GM23338 (cell line): ENCODE results near the gene NRF1. TPM values are rescaled to one million over a fixed set of nuclear protein-coding genes. Genes with fewer than 3 reads are reported as not detected.

Experiments
- CREB1 ChIP-seq: fragments of 250-450 bp; sonication (Bioruptor Pico); IDR thresholded peaks from 2 replicates; pipeline ENCODE4 v1.5.0; 2020; ENCODE audit warnings: low read depth, mild to moderate bottlenecking, moderate library complexity
- CTCF ChIP-seq, 2 experiments: fragments of 200-600 bp in 1 of 2; sonication (generic) in 1 of 2; conservative IDR thresholded peaks; 2 replicates each; pipeline versions ENCODE4 v1.5.1 to v1.6.1; 2016 to 2017; ENCODE audit warnings: antibody characterized with exemption in 2 of 2, low read depth in 2 of 2, mild to moderate bottlenecking in 2 of 2, moderate library complexity in 1 of 2
- ETS1 ChIP-seq: IDR thresholded peaks from 2 replicates; pipeline ENCODE4 v1.6.1; 2016; ENCODE audit warnings: antibody characterized with exemption
- EZH2 ChIP-seq: fragments of 200-600 bp; sonication (generic); IDR thresholded peaks from one replicate; pipeline ENCODE4 v1.8.0; 2017; ENCODE audit warnings: antibody characterized with exemption, mild to moderate bottlenecking, low read depth; ENCODE audit not compliant: unreplicated experiment
- NANOG ChIP-seq: IDR thresholded peaks from 2 replicates; pipeline ENCODE4 v1.6.1; 2016; ENCODE audit warnings: antibody characterized with exemption, borderline replicate concordance
- POLR2AphosphoS5 ChIP-seq: IDR thresholded peaks from 2 replicates; pipeline ENCODE4 v1.6.1; 2016; ENCODE audit warnings: antibody characterized with exemption, low read depth
- ZNF114 ChIP-seq: fragments of 250-450 bp; sonication (Bioruptor Pico); IDR thresholded peaks from 2 replicates; pipeline ENCODE4 v1.5.0; 2020; ENCODE audit warnings: mild to moderate bottlenecking, moderate library complexity
- ZNF331 ChIP-seq: fragments of 250-450 bp; sonication (Bioruptor Pico); IDR thresholded peaks from 2 replicates; pipeline ENCODE4 v1.5.0; 2020; ENCODE audit warnings: low read depth, mild to moderate bottlenecking, moderate library complexity
- ZNF462 ChIP-seq: fragments of 250-450 bp; sonication (Bioruptor Pico); IDR thresholded peaks from 2 replicates; pipeline ENCODE4 v1.5.0; 2020; ENCODE audit warnings: mild to moderate bottlenecking, moderate library complexity
- polyA plus RNA-seq: library from polyadenylated mRNA; unstranded; fragments of >200 nt; fragmentation: Nextera tagmentation; extraction: Ambion mirVana; gene quantifications from 2 replicates; pipeline ENCODE4 v1.2.1, GENCODE V29; 2016
- total RNA-seq: library from RNA; depleted of rRNA; stranded (reverse); fragments of >200 nt; shearing (Covaris generic); gene quantifications from 2 replicates; pipeline ENCODE4 v1.2.3, GENCODE V29; 2014

The NRF1 gene
- total and polyA plus RNA-seq, 2 experiments from 2014 or later = 5.3 to 24.6 TPM

GRCh38 chr7:129752760-129753159 is 141.2 kb downstream of the NRF1 start (continued):
- no peak for TF ChIP-seq ZNF462
- no peak for TF ChIP-seq POLR2AphosphoS5
- TF ChIP-seq CREB1 (CRISPR knock-in tag) = no peak
- TF ChIP-seq ETS1 = no peak
- no peak for TF ChIP-seq CTCF (conservative IDR thresholded peaks at IDR 0.05; ENCODE audit: low read depth in 2 of 2)
- no peak for TF ChIP-seq ZNF114
- no peak for TF ChIP-seq NANOG
- no peak for TF ChIP-seq EZH2
- no peak for TF ChIP-seq ZNF331 (CRISPR knock-in tag)
